Fibroblast of pulmonary artery (primary cell): ENCODE measurements around the gene SULT1C2.
A peak's percentile ranks its signal among the peaks of the same experiment; 100 is the strongest.
"Not testable (repeated sequence)": the region's sequence is repeated elsewhere in the genome, so short reads cannot be mapped to it uniquely, and the experiment has no call there.

ENCODE experiments used
- DNase-seq: peaks from one replicate; pipeline ENCODE4 v3.0.0-alpha.2; 2010; ENCODE audit warnings: low read depth
- H3K4me3 ChIP-seq: replicated peaks from 2 replicates; pipeline ENCODE4 v1.5.1; 2011; ENCODE audit warnings: low read depth, mild to moderate bottlenecking, control low read depth, low read length, moderate library complexity
- TF ChIP-seq, protein P1 (sequence below): IDR thresholded peaks from 2 replicates; pipeline ENCODE4 v1.5.1; 2011; ENCODE audit warnings: mild to moderate bottlenecking, control low read depth, low read length, inconsistent platforms; ENCODE audit errors: missing control alignments

SULT1C2 gene

GRCh38 chr2:108347786-108348185 lies 59.1 kb downstream of the SULT1C2 start:
- TF ChIP-seq, protein P1, sequence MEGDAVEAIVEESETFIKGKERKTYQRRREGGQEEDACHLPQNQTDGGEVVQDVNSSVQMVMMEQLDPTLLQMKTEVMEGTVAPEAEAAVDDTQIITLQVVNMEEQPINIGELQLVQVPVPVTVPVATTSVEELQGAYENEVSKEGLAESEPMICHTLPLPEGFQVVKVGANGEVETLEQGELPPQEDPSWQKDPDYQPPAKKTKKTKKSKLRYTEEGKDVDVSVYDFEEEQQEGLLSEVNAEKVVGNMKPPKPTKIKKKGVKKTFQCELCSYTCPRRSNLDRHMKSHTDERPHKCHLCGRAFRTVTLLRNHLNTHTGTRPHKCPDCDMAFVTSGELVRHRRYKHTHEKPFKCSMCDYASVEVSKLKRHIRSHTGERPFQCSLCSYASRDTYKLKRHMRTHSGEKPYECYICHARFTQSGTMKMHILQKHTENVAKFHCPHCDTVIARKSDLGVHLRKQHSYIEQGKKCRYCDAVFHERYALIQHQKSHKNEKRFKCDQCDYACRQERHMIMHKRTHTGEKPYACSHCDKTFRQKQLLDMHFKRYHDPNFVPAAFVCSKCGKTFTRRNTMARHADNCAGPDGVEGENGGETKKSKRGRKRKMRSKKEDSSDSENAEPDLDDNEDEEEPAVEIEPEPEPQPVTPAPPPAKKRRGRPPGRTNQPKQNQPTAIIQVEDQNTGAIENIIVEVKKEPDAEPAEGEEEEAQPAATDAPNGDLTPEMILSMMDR, result no peak
- H3K4me3 ChIP-seq, result no peak overlapping the region
- no peak for DNase-seq

- H3K4me3 ChIP-seq, result no peak overlapping the region
- TF ChIP-seq, protein P1, result no peak
- DNase-seq, result no peak
Observed at GRCh38 chr2:108348816-108349570, 60.3 kb downstream of the SULT1C2 start.

- TF ChIP-seq, protein P1, result no peak
- DNase-seq, result no peak
- H3K4me3 ChIP-seq, result no peak overlapping the region
Observed at GRCh38 chr2:108349571-108349928, 60.9 kb downstream of the SULT1C2 start.

DNA sequence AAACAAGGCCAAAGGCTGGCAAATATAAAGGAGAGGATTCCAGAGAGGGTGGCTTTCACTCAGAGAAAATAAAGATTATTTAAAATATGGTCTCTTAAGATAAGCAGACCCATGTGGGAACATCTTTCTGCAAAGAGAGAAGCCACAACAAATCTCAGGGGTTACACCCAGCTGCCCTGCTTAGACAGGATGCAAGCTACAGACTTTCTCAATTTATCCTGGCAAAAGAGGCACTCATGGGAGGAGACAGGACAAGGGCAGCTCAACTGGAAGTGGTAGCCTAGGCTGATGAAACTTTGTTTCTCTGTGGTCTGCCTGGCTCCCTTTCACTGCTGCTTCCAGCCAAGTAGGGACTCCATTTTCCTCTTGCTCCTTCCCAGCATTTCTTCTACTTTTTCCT lies 63.2 kb downstream of the SULT1C2 start:
- peak; percentile 23 for DNase-seq
- H3K4me3 ChIP-seq, result no peak overlapping the region
- TF ChIP-seq, protein P1, result no peak

DNA sequence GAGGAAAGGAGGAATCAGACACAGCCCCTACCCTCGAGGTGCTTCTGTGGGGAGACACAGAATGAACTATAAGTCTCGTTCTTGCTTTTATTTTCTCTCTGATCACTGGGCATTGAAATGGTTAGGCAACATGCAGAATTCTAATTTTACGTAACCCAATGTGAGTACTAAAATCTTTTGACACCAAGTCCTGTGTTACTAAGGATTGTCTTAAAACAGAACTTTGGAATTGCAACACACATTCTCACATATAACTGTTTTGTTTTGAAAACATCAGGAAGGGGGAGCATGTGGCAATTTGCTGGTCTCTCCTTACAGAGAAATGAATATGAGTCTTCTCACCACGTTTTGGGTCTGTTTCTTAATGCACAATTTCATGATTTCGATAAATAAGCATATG lies 65.4 kb downstream of the SULT1C2 start:
- no peak overlapping the region for H3K4me3 ChIP-seq
- TF ChIP-seq, protein P1, result no peak
- DNase-seq, result peak; percentile 15

- no peak for DNase-seq
- TF ChIP-seq, protein P1, result no peak
- no peak overlapping the region for H3K4me3 ChIP-seq
Observed at GRCh38 chr2:108355906-108356734, 67.4 kb downstream of the SULT1C2 start.

- not testable (repeated sequence) for DNase-seq, H3K4me3 ChIP-seq
Observed at GRCh38 chr2:108359336-108359735, 70.6 kb downstream of the SULT1C2 start.
